Fibroblast of mammary gland (primary cell): ENCODE data around the gene SLC39A11.

ENCODE experiments used
- DNase-seq: peaks from one replicate; pipeline ENCODE4 v3.0.0-alpha.2; 2010; ENCODE audit warnings: low read depth
- H3K4me3 ChIP-seq: 2 replicates; pipeline ENCODE4 v1.5.1; 2011; ENCODE audit warnings: low read depth, mild to moderate bottlenecking, low read length, moderate library complexity; ENCODE audit not compliant: control insufficient read depth
- CTCF ChIP-seq: conservative IDR thresholded peaks from 2 replicates; pipeline ENCODE4 v1.5.1; 2011; ENCODE audit warnings: low read depth, low read length, inconsistent platforms; ENCODE audit not compliant: control insufficient read depth, insufficient read depth

The SLC39A11 gene

GRCh38 chr17:72660274-72661115 is 432.0 kb downstream of the SLC39A11 start:
- no peak for TF ChIP-seq CTCF
- no peak for DNase-seq
- no peak overlapping the region for H3K4me3 ChIP-seq

GRCh38 chr17:72659811-72660210 is 432.7 kb downstream of the SLC39A11 start:
- no peak overlapping the region for H3K4me3 ChIP-seq
- TF ChIP-seq CTCF, result no peak
- DNase-seq, result no peak

- no peak overlapping the region for H3K4me3 ChIP-seq
- no peak for DNase-seq
- TF ChIP-seq CTCF, result no peak
Measured at GRCh38 chr17:72658675-72659074, 433.8 kb downstream of the SLC39A11 start.

- TF ChIP-seq CTCF, result peak; percentile 3
- no peak overlapping the region for H3K4me3 ChIP-seq
- DNase-seq, result peak; percentile 40
Measured at GRCh38 chr17:72657467-72658317, 434.8 kb downstream of the SLC39A11 start.

GRCh38 chr17:72656130-72656763 is 436.2 kb downstream of the SLC39A11 start:
- no peak overlapping the region for H3K4me3 ChIP-seq
- TF ChIP-seq CTCF, result no peak
- no peak for DNase-seq

GRCh38 chr17:72654706-72655105 is 437.8 kb downstream of the SLC39A11 start:
- H3K4me3 ChIP-seq, result no peak overlapping the region
- TF ChIP-seq CTCF, result no peak

More at GRCh38 chr17:72654706-72655105, 437.8 kb downstream of the SLC39A11 start:
- DNase-seq, result no peak
